ENCODE results near the gene PLA2G2C.

The PLA2G2C gene

GRCh38 chr1:20152599-20152930 lies 33.8 kb downstream of the PLA2G2C start:
- ATAC-seq (ENCODE audit: low read depth) (no peak; the same call in 2 of the 3 replicates), DNase-seq (ENCODE audit: low spot score) (no peak)
- H3K4me1 ChIP-seq (ENCODE audit: insufficient read depth, poor library complexity, severe bottlenecking): no peaks in the 10 kb centered on the region
- H3K27ac ChIP-seq (ENCODE audit: poor library complexity, severe bottlenecking): no peak overlapping the region
- H3K9me3 ChIP-seq (ENCODE audit: severe bottlenecking): no peaks in the 10 kb centered on the region
- H3K27me3 ChIP-seq (ENCODE audit: insufficient read depth, poor library complexity, severe bottlenecking): no peaks in the 10 kb centered on the region
- no peaks in the 10 kb centered on the region for H3K36me3 ChIP-seq (ENCODE audit: low read depth)
- TF ChIP-seq CTCF (IDR thresholded peaks at IDR 0.05; ENCODE audit: poor library complexity, severe bottlenecking): peak; percentile 71
- H3K4me3 ChIP-seq (ENCODE audit: severe bottlenecking): no peak overlapping the region

GRCh38 chr1:20151906-20152598 lies 34.3 kb downstream of the PLA2G2C start:
- Histone ChIP-seq H3K4me1 (ENCODE audit: insufficient read depth, poor library complexity, severe bottlenecking) (no peaks in the 10 kb centered on the region), H3K36me3 (ENCODE audit: low read depth) (no peaks in the 10 kb centered on the region), H3K9me3 (ENCODE audit: severe bottlenecking) (no peaks in the 10 kb centered on the region), H3K27ac (ENCODE audit: poor library complexity, severe bottlenecking) (no peak overlapping the region), H3K4me3 (ENCODE audit: severe bottlenecking) (peak overlapping the region; percentile 4), H3K27me3 (ENCODE audit: insufficient read depth, poor library complexity, severe bottlenecking) (no peaks in the 10 kb centered on the region)
- peak; percentile 90 for ATAC-seq (ENCODE audit: low read depth)
- TF ChIP-seq CTCF (IDR thresholded peaks at IDR 0.05; ENCODE audit: poor library complexity, severe bottlenecking): peak; percentile 90
- DNase-seq (ENCODE audit: low spot score): no peak

GRCh38 chr1:20150969-20151368 lies 35.3 kb downstream of the PLA2G2C start:
- H3K4me1 ChIP-seq (ENCODE audit: insufficient read depth, poor library complexity, severe bottlenecking): no peaks in the 10 kb centered on the region
- H3K27me3 ChIP-seq (ENCODE audit: insufficient read depth, poor library complexity, severe bottlenecking): no peaks in the 10 kb centered on the region
- DNase-seq (ENCODE audit: low spot score): peak; percentile 11
- no peak for TF ChIP-seq CTCF (IDR thresholded peaks at IDR 0.05; ENCODE audit: poor library complexity, severe bottlenecking)
- no peak overlapping the region for H3K4me3 ChIP-seq (ENCODE audit: severe bottlenecking)
- no peaks in the 10 kb centered on the region for H3K9me3 ChIP-seq (ENCODE audit: severe bottlenecking)
- no peak for ATAC-seq (ENCODE audit: low read depth)
- no peak overlapping the region for H3K27ac ChIP-seq (ENCODE audit: poor library complexity, severe bottlenecking)
- H3K36me3 ChIP-seq (ENCODE audit: low read depth): no peaks in the 10 kb centered on the region

- H3K4me3 ChIP-seq (ENCODE audit: severe bottlenecking): no peak overlapping the region
- no peaks in the 10 kb centered on the region for H3K36me3 ChIP-seq (ENCODE audit: low read depth)
- DNase-seq (ENCODE audit: low spot score) (peak; percentile 35), ATAC-seq (ENCODE audit: low read depth) (no peak)
- no peak for TF ChIP-seq CTCF (IDR thresholded peaks at IDR 0.05; ENCODE audit: poor library complexity, severe bottlenecking)
- H3K9me3 ChIP-seq (ENCODE audit: severe bottlenecking): no peaks in the 10 kb centered on the region
- H3K27ac ChIP-seq (ENCODE audit: poor library complexity, severe bottlenecking): no peak overlapping the region
- H3K27me3 ChIP-seq (ENCODE audit: insufficient read depth, poor library complexity, severe bottlenecking): no peaks in the 10 kb centered on the region
- H3K4me1 ChIP-seq (ENCODE audit: insufficient read depth, poor library complexity, severe bottlenecking): no peaks in the 10 kb centered on the region
These were observed 36.0 kb downstream of the PLA2G2C start for GRCh38 chr1:20150326-20150705.

GRCh38 chr1:20149601-20150325 lies 36.6 kb downstream of the PLA2G2C start:
- TF ChIP-seq CTCF (IDR thresholded peaks at IDR 0.05; ENCODE audit: poor library complexity, severe bottlenecking): no peak
- Histone ChIP-seq H3K4me1 (ENCODE audit: insufficient read depth, poor library complexity, severe bottlenecking) (no peaks in the 10 kb centered on the region), H3K4me3 (ENCODE audit: severe bottlenecking) (no peak overlapping the region), H3K27ac (ENCODE audit: poor library complexity, severe bottlenecking) (no peak overlapping the region), H3K9me3 (ENCODE audit: severe bottlenecking) (no peaks in the 10 kb centered on the region), H3K36me3 (ENCODE audit: low read depth) (no peaks in the 10 kb centered on the region), H3K27me3 (ENCODE audit: insufficient read depth, poor library complexity, severe bottlenecking) (no peaks in the 10 kb centered on the region)
- ATAC-seq (ENCODE audit: low read depth) (no peak), DNase-seq (ENCODE audit: low spot score) (no peak)
